Hippocampal formation (tissue), 2 donors: Measurements from ENCODE around the gene ACOXL.

ENCODE experiments used
- DNase-seq, 2 donors: peaks; one replicate each; lab custom pipeline; 2025; lab: John Stamatoyannopoulos, UW

The ACOXL gene

DNA sequence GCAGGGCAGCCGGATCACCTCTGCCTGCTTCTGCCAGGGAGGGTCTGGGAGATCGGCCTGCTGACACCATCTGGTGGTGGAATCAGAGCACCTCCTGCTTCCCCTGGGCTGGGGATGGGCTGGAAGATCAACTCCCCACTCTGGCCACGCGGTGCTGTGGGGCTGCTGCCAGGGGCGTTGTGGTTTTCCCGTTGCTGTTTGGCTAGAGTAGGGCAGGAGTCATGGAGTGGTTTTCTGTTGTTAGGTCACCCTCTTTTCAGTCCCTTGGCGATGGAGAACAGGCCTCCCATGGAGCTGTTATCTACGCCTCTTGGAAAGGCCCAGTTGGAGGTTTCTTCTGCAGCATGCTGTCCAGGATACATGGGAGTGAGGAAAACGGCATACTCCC, 403.5 kb downstream of the ACOXL start:
- no peak for DNase-seq

GRCh38 chr2:111138839-111139238, 406.5 kb downstream of the ACOXL start:
- DNase-seq, result no peak

GRCh38 chr2:111139637-111140317, 407.4 kb downstream of the ACOXL start:
- no peak for DNase-seq

- DNase-seq, result no peak
Observed at GRCh38 chr2:111140815-111141214, 408.4 kb downstream of the ACOXL start.

GRCh38 chr2:111142101-111142500, 409.7 kb downstream of the ACOXL start:
- no peak for DNase-seq

- no peak for DNase-seq
Observed at GRCh38 chr2:111143107-111143842, 410.9 kb downstream of the ACOXL start.

DNA sequence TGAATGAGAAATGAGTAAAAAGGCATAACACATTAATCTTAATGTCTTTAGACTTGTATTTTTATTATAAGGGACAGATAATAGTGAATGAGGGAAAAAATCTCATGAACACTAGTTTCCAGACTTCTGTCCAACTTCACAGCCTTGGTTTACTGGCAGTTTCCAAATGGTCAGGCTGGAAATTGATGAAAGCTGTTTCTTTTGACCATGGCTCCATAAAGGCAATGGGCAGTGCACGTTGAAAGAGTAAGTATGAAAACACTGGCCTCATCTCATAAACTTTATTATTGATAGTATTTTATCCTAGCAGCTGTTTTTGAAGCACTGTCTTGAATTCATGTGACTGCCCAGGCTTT, 411.4 kb downstream of the ACOXL start:
- DNase-seq, result no peak

DNA sequence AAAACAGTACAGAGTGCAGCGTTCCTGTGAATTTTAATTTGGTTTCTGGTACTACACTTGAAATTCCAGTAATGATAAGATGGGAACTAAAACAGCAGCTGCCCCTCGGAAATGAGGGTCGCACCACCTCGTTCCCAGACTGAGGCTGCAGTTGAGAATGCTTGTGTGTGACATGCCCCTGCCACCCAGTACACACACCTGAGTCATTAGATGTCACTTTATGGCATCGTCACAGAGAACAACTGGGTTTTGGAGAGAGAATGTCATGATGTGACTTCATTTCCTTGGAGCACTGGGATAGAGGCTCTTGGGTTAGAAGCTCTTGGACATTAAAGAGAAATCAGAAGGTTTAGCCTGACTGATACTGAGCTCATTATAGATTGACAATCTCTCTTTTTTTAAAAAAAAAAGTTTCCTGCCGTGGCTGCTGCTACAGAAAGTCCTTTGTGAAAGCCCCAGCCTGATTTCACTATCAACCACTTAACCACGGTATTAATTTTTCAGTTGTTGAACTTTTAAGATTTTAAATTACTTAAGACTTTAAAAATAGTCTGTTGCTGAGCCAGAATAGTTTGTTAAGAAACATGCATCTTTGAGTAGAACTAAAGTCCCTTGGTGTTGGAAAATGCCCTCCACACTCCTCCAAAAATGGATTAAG, 412.9 kb downstream of the ACOXL start:
- no peak for DNase-seq

DNA sequence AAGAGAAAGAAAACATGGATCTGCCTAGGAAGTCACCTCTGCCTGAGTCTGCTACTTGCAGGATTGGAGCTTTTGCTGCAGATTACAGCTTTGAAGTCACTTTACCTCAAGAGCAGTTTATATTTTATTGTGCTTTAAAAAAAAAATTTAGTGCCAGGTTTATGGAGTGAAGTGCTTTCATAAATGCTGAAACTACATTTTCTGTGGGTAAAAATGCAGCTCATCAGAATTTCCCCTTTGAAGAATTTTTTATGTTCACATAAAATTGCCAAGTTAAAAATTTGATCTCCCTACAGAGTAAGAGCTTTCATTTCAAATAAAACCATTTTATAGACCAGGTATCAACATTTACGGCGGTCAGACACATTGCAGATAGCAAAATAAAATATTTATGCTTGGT, 413.6 kb downstream of the ACOXL start:
- no peak for DNase-seq

DNA sequence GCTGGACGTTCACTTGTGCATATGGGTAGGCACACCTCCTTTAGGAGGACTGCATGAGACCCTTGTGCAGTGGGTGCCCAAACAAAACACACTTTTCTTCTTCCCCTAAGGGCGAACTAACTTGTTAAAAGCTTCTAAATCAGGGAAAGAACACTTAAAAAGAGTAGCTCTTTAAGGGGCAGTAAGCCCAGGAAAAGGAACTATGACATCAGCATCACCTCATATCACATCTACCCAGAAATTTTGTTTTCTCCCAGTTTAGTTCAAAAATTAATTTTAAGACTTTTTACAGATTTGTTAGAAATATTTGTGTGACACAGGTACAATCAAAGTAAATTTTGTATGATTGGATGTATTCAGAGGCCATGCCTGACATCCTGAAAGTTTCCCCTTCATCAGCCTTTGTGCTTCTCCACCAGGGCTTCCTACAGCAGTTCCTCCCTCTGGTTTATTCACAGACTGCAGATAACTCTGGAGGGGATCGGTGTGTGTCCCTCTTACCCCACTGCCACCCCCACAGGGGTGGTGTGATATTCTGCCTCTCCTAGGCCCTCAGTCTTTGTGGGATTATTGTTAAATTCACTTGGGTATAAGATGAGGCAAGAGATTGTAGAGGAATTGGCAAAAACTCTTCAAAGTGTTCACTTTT, 416.0 kb downstream of the ACOXL start:
- no peak for DNase-seq

- no peak for DNase-seq
Observed at GRCh38 chr2:111148925-111149324, 416.6 kb downstream of the ACOXL start.

GRCh38 chr2:111149882-111150455, 417.6 kb downstream of the ACOXL start:
- DNase-seq, result no peak

- no peak for DNase-seq
Observed at GRCh38 chr2:111154758-111155157, 422.4 kb downstream of the ACOXL start.

GRCh38 chr2:111155610-111156009, 423.2 kb downstream of the ACOXL start:
- DNase-seq, result peak in 1 of 2 donors; percentile 64

GRCh38 chr2:111156529-111156928, 424.2 kb downstream of the ACOXL start:
- no peak for DNase-seq

GRCh38 chr2:111157071-111157661, 424.8 kb downstream of the ACOXL start:
- DNase-seq, result no peak

GRCh38 chr2:111157798-111158197, 425.4 kb downstream of the ACOXL start:
- DNase-seq, result no peak

- DNase-seq, result no peak
Observed at GRCh38 chr2:111159641-111160040, 427.3 kb downstream of the ACOXL start.

DNA sequence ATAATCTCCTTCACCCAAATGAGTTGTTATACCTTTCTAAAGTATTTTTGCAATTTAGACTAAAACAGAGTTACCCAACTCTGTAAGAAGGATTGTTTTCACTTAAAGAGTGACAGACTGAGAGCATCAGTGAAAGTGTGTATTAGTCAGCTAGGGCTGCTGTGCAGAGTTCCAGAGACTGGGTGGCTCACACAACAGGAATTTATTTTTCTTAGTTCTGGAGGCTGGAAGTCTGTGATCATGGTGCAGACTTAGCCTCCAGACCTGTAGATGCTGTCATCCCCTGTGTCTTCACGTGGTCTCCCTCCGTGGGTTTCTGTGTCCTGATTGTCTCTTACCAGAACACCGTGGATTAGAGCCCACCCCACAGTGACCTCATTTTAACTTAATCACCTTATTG, 428.4 kb downstream of the ACOXL start:
- DNase-seq, result no peak

GRCh38 chr2:111161971-111162370, 429.6 kb downstream of the ACOXL start:
- peak; percentile 62 to 72 for DNase-seq

DNA sequence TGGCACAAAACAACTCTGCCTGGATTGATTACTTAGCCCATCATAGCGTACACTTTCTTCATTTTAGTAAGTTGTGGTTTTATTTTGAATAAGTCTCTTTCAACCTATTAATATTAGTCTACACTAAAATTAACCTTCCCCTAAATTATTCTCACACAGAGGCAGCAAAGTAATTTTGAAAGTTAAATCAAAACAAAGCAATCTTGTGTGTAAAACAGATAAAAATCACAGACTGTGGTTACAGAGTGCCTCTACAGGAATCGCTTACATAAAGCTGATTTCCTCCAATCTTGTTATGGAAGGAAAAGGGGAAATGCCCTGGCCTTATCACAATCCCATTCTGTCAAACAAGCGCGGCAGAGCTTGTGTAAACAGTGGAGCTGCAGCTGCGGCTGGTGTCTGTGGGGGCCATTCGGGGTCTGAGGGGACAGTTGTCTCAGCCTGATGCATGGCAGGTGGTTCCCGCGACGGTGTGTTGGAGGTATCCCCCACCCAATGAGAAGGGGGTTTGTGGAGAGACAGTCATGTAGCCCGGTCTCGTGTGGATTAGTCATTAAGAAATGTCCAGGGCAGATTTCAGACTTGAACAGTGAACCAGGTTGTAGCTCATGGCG, 430.5 kb downstream of the ACOXL start:
- DNase-seq, result no peak
